ENCODE data around the gene TUBB4B.

GRCh38 chr9:137264067-137264466 lies 23.0 kb downstream of the TUBB4B start:
- TF ChIP-seq, protein P1, sequence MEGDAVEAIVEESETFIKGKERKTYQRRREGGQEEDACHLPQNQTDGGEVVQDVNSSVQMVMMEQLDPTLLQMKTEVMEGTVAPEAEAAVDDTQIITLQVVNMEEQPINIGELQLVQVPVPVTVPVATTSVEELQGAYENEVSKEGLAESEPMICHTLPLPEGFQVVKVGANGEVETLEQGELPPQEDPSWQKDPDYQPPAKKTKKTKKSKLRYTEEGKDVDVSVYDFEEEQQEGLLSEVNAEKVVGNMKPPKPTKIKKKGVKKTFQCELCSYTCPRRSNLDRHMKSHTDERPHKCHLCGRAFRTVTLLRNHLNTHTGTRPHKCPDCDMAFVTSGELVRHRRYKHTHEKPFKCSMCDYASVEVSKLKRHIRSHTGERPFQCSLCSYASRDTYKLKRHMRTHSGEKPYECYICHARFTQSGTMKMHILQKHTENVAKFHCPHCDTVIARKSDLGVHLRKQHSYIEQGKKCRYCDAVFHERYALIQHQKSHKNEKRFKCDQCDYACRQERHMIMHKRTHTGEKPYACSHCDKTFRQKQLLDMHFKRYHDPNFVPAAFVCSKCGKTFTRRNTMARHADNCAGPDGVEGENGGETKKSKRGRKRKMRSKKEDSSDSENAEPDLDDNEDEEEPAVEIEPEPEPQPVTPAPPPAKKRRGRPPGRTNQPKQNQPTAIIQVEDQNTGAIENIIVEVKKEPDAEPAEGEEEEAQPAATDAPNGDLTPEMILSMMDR (conservative IDR thresholded peaks at IDR 0.05; ENCODE audit: low read depth in 2 of 2), result no peak
- TF ChIP-seq EZH2phosphoT487 (IDR thresholded peaks at IDR 0.05; ENCODE audit: unreplicated experiment) (no peak), EZH2 (IDR thresholded peaks at IDR 0.05; ENCODE audit: low read depth, unreplicated experiment) (no peak), POLR2AphosphoS5 (IDR thresholded peaks at IDR 0.05; ENCODE audit: low read depth) (no peak)

Data from GM23338 (cell line).